ENCODE measurements around the gene ING4. TPM values are rescaled to one million over a fixed set of nuclear protein-coding genes. Genes with fewer than 3 reads are reported as not detected.

Gene ING4
- total and polyA plus RNA-seq, 2 of the 13 experiments (the other 11 are each of a cell fraction or from before 2014, with no cell fraction given) = 14.4 to 32.4 TPM

DNA sequence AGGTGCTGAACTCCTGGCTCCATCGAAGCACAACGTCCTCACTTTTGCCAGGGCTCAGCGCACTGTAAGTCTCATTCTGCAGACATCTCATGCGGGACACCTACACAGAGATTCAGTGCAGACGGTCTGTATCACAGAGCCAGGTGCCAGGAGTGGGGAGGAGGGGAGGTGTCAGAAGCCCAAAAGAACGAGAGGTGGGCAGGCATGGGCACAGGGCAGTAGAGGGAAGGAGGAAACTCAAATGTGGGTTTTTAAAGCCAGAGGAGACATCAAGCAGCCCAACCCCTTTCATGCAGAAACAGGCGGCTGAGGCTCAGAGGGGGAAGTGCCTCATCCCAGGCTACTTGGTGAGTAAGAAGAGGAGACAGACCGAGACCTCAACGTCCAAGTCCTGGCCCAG is 24.6 kb downstream of the ING4 start (continued):
- TF ChIP-seq ZBTB8A (CRISPR knock-in tag; IDR thresholded peaks at IDR 0.05; ENCODE audit: borderline replicate concordance, low read depth) = no peak

- Histone ChIP-seq H3K4me2 (ENCODE audit: low read depth, low read length) (peak within 1 kb of the TSS; percentile 63), H2AFZ (ENCODE audit: low read length) (no peak within 1 kb of the TSS), H3K79me2 (ENCODE audit: insufficient read depth, low read length) (no peaks in the 10 kb centered on the region), H3K36me3 (replicated peaks in 1 of 2; ENCODE audit: control insufficient read depth in 1 of 2, insufficient read depth in 2 of 2, low read length in 2 of 2) (no peaks in the 10 kb centered on the region), H3K9me3 (ENCODE audit: low read length) (no peaks in the 10 kb centered on the region), H3K4me3 (replicated peaks in 1 of 3; ENCODE audit: insufficient read depth in 1 of 3, low read depth in 2 of 3, low read length in 3 of 3) (peak within 1 kb of the TSS; percentile 28 to 41 (median 30); a peak in 3 of 6 replicates), H3K27me3 (ENCODE audit: control insufficient read depth in 1 of 2, insufficient read depth in 2 of 2, low read length in 2 of 2) (peaks cover 8 to 42% of the 10 kb centered on the region in 2 experiments), H3K27ac (ENCODE audit: extremely low read length, insufficient read depth, low read length) (no peak within 1 kb of the TSS), H4K20me1 (ENCODE audit: insufficient read depth, low read length) (no peaks in the 10 kb centered on the region), H3K4me1 (ENCODE audit: insufficient read depth, low read length) (peaks cover 51% of the 10 kb centered on the region), H3K9ac (ENCODE audit: insufficient read depth, low read depth, low read length) (0 out of 2 replicates have a peak within 1 kb of the TSS, but pooled peaks have one; percentile 23)
- intact Hi-C loops (cut with micrococcal nuclease; ENCODE audit: unreplicated experiment) = no loop called here
- DNase-seq (ENCODE audit: low spot score) (no peak), ATAC-seq (peak; percentile 59), FAIRE-seq (no peak)
- 33% methylated on average over 14 of the region's 18 CpGs for WGBS (ENCODE audit: low lambda C conversion rate)
- ChIA-PET CTCF (ENCODE audit: low intra/inter-chr PET ratio, low total read pairs) (no interaction called here), POLR2A (interaction anchor here (0.6 to 1.4 kb wide), 5 partner anchors 8 to 1261 kb away, joined by 3 to 4 read pairs (median 3); partner anchors contain the start of gene ZNF384)
- BruUV-seq (replicated peaks) = no TSS peak
- in situ Hi-C loops (cut with HindIII; ENCODE audit: extremely low pct_ligation_motif_present, low pct_unique_long_range_greater_than_20kb) = no loop called here
- TF ChIP-seq, protein P1, sequence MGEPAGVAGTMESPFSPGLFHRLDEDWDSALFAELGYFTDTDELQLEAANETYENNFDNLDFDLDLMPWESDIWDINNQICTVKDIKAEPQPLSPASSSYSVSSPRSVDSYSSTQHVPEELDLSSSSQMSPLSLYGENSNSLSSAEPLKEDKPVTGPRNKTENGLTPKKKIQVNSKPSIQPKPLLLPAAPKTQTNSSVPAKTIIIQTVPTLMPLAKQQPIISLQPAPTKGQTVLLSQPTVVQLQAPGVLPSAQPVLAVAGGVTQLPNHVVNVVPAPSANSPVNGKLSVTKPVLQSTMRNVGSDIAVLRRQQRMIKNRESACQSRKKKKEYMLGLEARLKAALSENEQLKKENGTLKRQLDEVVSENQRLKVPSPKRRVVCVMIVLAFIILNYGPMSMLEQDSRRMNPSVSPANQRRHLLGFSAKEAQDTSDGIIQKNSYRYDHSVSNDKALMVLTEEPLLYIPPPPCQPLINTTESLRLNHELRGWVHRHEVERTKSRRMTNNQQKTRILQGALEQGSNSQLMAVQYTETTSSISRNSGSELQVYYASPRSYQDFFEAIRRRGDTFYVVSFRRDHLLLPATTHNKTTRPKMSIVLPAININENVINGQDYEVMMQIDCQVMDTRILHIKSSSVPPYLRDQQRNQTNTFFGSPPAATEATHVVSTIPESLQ (CRISPR knock-in tag; conservative IDR thresholded peaks at IDR 0.05) = no peak
- TF ChIP-seq ZFP1 (CRISPR knock-in tag; IDR thresholded peaks at IDR 0.05) (no peak), EP300 (IDR thresholded peaks at IDR 0.05; ENCODE audit: low read depth in 2 of 2, low read length in 2 of 2) (no peak), EP300 (CRISPR knock-in tag; IDR thresholded peaks at IDR 0.05; ENCODE audit: borderline replicate concordance) (no peak), ZNF263 (CRISPR knock-in tag; IDR thresholded peaks at IDR 0.05) (peak; percentile 51; the same call in 1 of the 2 replicates)
- TF ChIP-seq, protein P2, sequence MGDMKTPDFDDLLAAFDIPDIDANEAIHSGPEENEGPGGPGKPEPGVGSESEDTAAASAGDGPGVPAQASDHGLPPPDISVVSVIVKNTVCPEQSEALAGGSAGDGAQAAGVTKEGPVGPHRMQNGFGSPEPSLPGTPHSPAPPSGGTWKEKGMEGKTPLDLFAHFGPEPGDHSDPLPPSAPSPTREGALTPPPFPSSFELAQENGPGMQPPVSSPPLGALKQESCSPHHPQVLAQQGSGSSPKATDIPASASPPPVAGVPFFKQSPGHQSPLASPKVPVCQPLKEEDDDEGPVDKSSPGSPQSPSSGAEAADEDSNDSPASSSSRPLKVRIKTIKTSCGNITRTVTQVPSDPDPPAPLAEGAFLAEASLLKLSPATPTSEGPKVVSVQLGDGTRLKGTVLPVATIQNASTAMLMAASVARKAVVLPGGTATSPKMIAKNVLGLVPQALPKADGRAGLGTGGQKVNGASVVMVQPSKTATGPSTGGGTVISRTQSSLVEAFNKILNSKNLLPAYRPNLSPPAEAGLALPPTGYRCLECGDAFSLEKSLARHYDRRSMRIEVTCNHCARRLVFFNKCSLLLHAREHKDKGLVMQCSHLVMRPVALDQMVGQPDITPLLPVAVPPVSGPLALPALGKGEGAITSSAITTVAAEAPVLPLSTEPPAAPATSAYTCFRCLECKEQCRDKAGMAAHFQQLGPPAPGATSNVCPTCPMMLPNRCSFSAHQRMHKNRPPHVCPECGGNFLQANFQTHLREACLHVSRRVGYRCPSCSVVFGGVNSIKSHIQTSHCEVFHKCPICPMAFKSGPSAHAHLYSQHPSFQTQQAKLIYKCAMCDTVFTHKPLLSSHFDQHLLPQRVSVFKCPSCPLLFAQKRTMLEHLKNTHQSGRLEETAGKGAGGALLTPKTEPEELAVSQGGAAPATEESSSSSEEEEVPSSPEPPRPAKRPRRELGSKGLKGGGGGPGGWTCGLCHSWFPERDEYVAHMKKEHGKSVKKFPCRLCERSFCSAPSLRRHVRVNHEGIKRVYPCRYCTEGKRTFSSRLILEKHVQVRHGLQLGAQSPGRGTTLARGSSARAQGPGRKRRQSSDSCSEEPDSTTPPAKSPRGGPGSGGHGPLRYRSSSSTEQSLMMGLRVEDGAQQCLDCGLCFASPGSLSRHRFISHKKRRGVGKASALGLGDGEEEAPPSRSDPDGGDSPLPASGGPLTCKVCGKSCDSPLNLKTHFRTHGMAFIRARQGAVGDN (CRISPR knock-in tag; IDR thresholded peaks at IDR 0.05) = peak; percentile 40
- TF ChIP-seq, protein P3, sequence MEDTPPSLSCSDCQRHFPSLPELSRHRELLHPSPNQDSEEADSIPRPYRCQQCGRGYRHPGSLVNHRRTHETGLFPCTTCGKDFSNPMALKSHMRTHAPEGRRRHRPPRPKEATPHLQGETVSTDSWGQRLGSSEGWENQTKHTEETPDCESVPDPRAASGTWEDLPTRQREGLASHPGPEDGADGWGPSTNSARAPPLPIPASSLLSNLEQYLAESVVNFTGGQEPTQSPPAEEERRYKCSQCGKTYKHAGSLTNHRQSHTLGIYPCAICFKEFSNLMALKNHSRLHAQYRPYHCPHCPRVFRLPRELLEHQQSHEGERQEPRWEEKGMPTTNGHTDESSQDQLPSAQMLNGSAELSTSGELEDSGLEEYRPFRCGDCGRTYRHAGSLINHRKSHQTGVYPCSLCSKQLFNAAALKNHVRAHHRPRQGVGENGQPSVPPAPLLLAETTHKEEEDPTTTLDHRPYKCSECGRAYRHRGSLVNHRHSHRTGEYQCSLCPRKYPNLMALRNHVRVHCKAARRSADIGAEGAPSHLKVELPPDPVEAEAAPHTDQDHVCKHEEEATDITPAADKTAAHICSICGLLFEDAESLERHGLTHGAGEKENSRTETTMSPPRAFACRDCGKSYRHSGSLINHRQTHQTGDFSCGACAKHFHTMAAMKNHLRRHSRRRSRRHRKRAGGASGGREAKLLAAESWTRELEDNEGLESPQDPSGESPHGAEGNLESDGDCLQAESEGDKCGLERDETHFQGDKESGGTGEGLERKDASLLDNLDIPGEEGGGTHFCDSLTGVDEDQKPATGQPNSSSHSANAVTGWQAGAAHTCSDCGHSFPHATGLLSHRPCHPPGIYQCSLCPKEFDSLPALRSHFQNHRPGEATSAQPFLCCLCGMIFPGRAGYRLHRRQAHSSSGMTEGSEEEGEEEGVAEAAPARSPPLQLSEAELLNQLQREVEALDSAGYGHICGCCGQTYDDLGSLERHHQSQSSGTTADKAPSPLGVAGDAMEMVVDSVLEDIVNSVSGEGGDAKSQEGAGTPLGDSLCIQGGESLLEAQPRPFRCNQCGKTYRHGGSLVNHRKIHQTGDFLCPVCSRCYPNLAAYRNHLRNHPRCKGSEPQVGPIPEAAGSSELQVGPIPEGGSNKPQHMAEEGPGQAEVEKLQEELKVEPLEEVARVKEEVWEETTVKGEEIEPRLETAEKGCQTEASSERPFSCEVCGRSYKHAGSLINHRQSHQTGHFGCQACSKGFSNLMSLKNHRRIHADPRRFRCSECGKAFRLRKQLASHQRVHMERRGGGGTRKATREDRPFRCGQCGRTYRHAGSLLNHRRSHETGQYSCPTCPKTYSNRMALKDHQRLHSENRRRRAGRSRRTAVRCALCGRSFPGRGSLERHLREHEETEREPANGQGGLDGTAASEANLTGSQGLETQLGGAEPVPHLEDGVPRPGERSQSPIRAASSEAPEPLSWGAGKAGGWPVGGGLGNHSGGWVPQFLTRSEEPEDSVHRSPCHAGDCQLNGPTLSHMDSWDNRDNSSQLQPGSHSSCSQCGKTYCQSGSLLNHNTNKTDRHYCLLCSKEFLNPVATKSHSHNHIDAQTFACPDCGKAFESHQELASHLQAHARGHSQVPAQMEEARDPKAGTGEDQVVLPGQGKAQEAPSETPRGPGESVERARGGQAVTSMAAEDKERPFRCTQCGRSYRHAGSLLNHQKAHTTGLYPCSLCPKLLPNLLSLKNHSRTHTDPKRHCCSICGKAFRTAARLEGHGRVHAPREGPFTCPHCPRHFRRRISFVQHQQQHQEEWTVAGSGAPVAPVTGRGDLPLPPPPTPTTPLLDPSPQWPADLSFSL (CRISPR knock-in tag; IDR thresholded peaks at IDR 0.05) = no peak
Observed at GRCh38 chr12:6635856-6636531, 26.9 kb downstream of the ING4 start, which contains the start of gene LPAR5. Gene LPAR5 (minus strand): TSS chr12:6635959. CDS start chr12:6621248, 14,711 bp downstream.
